Skeletal muscle satellite cell (primary cell): ENCODE data around the gene TMEM9B.
"Not testable (repeated sequence)": the region's sequence is repeated elsewhere in the genome, so short reads cannot be mapped to it uniquely, and the experiment has no call there.

Experiments
- H3K27me3 ChIP-seq: 2 replicates; pipeline ENCODE4 v1.7.0; 2013; ENCODE audit warnings: low read length; ENCODE audit not compliant: control insufficient read depth, insufficient read depth
- H3K36me3 ChIP-seq: 2 replicates; pipeline ENCODE4 v1.7.0; 2013; ENCODE audit warnings: mild to moderate bottlenecking, control low read depth, low read length; ENCODE audit not compliant: insufficient read depth
- H3K4me1 ChIP-seq: 2 replicates; pipeline ENCODE4 v1.7.0; 2013; ENCODE audit warnings: low read length; ENCODE audit not compliant: control insufficient read depth, insufficient read depth
- H3K4me2 ChIP-seq: 2 replicates; pipeline ENCODE4 v1.7.0; 2013; ENCODE audit warnings: mild to moderate bottlenecking, low read length
- H3K4me3 ChIP-seq: 2 replicates; pipeline ENCODE4 v1.7.0; 2013; ENCODE audit warnings: low read length
- H3K9ac ChIP-seq: 2 replicates; pipeline ENCODE4 v1.7.0; 2013; ENCODE audit warnings: mild to moderate bottlenecking, low read depth, low read length, moderate library complexity
- H3K9me3 ChIP-seq: replicated peaks from 2 replicates; pipeline ENCODE4 v1.7.0; 2013; ENCODE audit warnings: mild to moderate bottlenecking, control low read depth, low read length

The TMEM9B gene

DNA sequence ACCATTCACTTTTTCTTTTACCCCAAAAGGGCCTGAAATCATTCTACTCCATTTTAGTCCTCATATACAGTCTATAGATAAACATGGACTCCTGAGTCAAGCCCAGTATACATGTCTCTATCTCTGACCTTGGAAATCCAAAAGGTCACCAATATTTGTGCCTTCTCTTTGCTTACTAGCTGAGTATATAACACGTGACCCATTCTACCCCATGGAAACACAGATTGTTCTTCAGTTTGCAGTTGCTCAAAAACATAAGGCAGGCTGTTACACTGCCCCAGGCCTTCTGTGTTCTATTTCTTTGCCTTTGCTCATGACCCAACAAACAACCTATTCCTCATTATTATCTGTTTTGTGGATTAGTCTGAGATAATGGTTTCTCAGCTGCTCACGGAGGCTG is 33.8 kb upstream of the TMEM9B start:
- H3K4me1 ChIP-seq: peaks cover 12% of the 10 kb centered on the region
- H3K9me3 ChIP-seq: no peaks in the 10 kb centered on the region
- H3K27me3 ChIP-seq: peaks cover 8% of the 10 kb centered on the region

DNA sequence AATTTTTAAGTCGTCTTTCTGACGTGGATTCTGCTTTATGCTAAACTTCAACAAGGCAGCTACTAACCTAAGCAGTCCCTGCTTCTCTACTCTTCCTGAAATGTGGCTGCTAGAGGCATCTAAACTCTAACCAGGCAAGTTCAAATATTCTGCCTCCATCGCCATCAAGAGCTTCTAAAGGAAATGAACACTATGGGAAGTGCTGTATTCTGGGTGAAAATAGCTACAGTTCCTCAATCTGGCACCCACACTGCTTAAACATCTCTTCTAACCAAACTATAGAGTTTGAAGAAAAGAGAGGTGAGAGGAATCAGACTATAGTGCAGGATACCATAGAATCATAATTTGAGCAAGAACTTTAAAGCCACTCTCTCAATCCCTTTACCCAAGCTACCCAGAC is 33.2 kb upstream of the TMEM9B start:
- Histone ChIP-seq H3K9ac (no peak overlapping the region), H3K9me3 (no peaks in the 10 kb centered on the region), H3K4me3 (no peak overlapping the region), H3K36me3 (no peaks in the 10 kb centered on the region), H3K4me1 (peaks cover 8% of the 10 kb centered on the region), H3K4me2 (no peak overlapping the region), H3K27me3 (peaks cover 8% of the 10 kb centered on the region)

More for the DNA sequence above, 33.8 kb upstream of the TMEM9B start:
- Histone ChIP-seq H3K36me3 (no peaks in the 10 kb centered on the region), H3K4me2 (no peak overlapping the region), H3K4me3 (no peak overlapping the region), H3K9ac (no peak overlapping the region)

DNA sequence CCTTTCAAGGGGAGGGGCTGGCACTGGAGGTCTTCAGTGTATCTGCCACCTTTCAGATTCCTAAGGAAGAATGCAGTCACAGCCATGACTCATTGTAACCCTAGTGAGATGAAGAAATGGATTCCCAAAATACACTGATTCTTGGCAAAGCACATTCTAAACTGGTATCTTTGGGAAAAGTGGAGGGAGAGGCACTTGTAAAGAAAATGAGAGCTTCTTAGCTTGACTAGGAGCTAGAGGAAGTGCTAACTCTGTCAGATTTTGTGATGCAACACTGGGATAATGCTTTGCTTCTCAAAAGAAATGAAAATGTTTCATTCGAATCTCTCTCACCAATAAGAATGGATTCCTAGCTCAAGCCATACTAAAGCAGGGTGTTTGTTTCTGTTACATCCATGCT is 25.2 kb upstream of the TMEM9B start:
- H3K27me3 ChIP-seq: no peaks in the 10 kb centered on the region
- no peaks in the 10 kb centered on the region for H3K9me3 ChIP-seq
- no peak overlapping the region for H3K9ac ChIP-seq
- H3K4me1 ChIP-seq: peaks cover 7% of the 10 kb centered on the region
- H3K4me2 ChIP-seq: no peak overlapping the region
- no peak overlapping the region for H3K4me3 ChIP-seq
- no peaks in the 10 kb centered on the region for H3K36me3 ChIP-seq

DNA sequence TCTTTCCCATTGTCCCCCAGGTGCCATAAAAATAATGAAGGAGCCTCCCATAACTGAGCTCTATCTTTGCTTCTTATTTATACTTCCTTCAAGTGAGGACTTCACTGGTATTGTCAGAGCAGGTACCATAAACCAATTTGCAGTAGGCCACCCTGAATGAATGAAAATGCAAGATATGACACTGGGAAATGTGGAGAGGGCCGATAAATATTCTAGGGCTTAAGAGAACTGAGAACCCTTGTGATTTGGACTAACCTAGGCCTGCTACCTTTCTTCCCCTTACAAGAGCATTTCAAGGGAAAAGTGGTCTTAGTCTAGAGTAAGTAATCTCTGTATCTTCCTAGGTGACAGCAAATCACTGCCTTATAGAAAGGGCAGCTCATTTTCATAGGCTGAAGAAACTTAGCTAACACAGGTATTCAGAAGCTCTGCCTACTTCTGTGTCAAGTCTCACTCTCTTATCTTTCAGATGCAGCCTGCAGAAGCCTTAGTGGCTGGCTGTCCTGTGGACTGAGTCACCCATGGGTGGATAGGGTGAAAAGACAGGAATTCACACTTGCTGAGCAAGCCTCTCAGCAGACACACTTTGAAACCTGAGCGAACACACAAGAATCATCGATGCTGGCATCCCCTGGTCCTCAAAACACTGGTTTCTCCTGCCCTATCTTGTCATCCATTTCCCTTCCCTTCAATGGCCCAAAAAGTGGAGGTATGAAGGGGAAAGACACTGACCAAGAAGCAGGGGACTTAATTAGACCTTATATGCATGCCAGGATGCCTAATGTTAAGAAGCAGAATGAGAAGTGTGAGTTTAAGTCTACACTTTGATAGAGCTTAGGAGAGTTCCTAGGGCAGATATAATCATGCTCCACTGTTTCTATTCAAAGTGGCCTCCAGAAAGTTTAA is 24.3 kb upstream of the TMEM9B start:
- H3K4me3 ChIP-seq: no peak overlapping the region
- no peak overlapping the region for H3K4me2 ChIP-seq
- H3K9ac ChIP-seq: no peak overlapping the region
- no peaks in the 10 kb centered on the region for H3K36me3 ChIP-seq
- no peaks in the 10 kb centered on the region for H3K9me3 ChIP-seq
- H3K27me3 ChIP-seq: no peaks in the 10 kb centered on the region
- peaks cover 7% of the 10 kb centered on the region for H3K4me1 ChIP-seq

DNA sequence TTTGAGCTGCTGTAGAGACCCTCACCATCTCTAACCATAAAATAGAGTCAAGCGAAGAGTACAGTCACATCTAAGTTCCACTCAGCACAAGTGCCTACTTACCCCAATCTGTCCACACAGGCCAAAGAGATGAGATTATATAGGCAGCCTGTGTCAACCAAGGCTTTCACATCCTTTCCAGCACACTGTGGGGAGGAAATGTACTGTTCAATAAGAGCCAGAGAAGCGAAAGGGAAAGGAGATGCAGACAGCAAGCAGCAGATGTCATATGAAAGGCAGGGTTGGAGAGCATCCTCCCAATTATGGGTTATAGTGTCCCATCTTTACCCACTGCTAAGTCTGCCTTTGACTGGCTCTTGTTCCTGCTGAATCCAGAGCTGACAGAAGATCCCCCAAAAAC is 23.2 kb upstream of the TMEM9B start:
- Histone ChIP-seq H3K9me3 (no peaks in the 10 kb centered on the region), H3K9ac (no peak overlapping the region), H3K4me2 (no peak overlapping the region), H3K27me3 (no peaks in the 10 kb centered on the region), H3K36me3 (no peaks in the 10 kb centered on the region), H3K4me1 (peaks cover 7% of the 10 kb centered on the region), H3K4me3 (no peak overlapping the region)

DNA sequence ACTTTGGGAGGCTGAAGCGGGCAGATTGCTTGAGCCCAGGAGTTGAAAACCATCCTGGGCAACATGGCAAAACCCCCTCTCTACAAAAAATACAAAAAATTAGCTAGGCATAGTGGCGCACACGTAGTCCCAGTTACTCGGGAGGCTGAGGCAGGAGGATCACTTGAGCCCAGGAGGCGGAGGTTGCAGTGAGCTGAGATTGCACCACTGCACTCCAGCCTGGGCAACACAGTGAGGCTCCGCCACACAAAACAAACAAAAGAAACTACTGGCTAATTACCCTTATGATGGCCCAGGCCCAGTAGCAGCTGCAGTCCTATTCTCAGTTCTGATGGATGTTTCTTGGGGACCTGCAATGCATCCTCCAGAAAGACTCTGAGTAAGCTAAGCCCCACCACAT is 22.5 kb upstream of the TMEM9B start:
- H3K9me3 ChIP-seq, H3K4me2 ChIP-seq, H3K27me3 ChIP-seq, H3K9ac ChIP-seq, H3K4me1 ChIP-seq, H3K36me3 ChIP-seq, H3K4me3 ChIP-seq: not testable (repeated sequence)

DNA sequence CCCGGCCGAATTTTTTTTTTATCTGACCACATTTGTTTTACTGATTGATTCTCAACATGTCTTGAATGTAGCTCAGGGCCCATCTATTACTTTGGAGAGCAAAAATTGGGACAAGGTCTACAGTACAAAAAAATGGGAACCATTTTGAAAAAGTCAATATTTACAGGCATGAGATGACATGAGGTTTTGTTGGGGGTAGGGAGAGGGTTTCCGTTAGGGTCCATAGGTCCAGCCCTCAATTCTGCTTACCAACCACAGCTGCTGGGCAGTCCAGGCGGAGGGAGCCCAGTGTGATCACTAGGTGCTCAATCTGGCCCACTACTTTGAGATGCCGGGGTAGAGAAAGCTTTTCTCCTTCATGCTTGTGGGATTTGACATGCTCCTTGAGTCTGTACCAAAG is 21.2 kb upstream of the TMEM9B start:
- H3K4me2 ChIP-seq: no peak overlapping the region
- H3K4me3 ChIP-seq: no peak overlapping the region
- no peaks in the 10 kb centered on the region for H3K36me3 ChIP-seq
- H3K9me3 ChIP-seq: no peaks in the 10 kb centered on the region
- H3K9ac ChIP-seq: no peak overlapping the region
- no peaks in the 10 kb centered on the region for H3K27me3 ChIP-seq
- H3K4me1 ChIP-seq: peaks cover 7% of the 10 kb centered on the region

DNA sequence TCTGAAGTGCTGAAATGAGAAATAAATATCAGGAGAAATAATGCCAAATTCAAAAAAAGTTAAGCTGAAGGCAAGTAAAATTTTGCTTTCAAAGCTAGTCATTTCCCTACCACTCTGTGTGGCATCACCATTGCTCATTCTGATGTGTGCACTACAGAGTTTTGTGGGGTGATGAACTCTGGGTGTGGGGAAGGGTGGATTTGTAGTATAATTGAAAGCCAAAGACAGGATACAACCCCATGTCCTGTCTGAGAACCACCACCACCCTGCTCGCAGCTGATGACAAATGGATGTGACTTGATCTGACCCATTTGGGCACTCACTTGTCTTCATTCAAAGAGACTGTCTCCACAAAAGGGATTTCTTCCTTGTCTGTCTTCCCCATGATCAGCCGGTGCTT is 19.3 kb upstream of the TMEM9B start:
- no peaks in the 10 kb centered on the region for H3K36me3 ChIP-seq
- no peak overlapping the region for H3K4me2 ChIP-seq
- H3K9ac ChIP-seq: no peak overlapping the region
- H3K4me1 ChIP-seq: no peaks in the 10 kb centered on the region
- H3K9me3 ChIP-seq: no peaks in the 10 kb centered on the region
- no peaks in the 10 kb centered on the region for H3K27me3 ChIP-seq
- no peak overlapping the region for H3K4me3 ChIP-seq

DNA sequence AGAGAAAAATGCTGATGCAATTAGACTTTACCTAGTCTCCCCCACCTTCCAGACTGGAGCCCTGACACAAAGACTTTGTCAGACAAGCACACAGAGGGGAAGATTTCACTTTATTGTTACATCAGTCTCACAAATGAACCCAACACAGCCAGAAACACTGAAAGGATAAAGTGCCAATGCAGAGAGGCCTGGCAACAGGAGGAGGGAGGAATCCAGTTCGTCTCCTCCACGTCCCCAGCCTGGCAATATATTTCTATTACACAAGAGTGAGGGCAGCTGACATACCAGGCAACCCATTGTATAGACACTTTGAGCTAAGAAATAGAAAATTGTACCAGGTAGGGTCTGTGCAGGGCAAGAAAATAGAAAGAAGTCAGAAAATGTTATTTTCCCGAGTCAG is 16.2 kb upstream of the TMEM9B start:
- no peaks in the 10 kb centered on the region for H3K4me1 ChIP-seq
- H3K4me3 ChIP-seq: no peak overlapping the region
- no peaks in the 10 kb centered on the region for H3K9me3 ChIP-seq
- no peak overlapping the region for H3K4me2 ChIP-seq
- H3K27me3 ChIP-seq: no peaks in the 10 kb centered on the region
- no peaks in the 10 kb centered on the region for H3K36me3 ChIP-seq
- H3K9ac ChIP-seq: no peak overlapping the region

DNA sequence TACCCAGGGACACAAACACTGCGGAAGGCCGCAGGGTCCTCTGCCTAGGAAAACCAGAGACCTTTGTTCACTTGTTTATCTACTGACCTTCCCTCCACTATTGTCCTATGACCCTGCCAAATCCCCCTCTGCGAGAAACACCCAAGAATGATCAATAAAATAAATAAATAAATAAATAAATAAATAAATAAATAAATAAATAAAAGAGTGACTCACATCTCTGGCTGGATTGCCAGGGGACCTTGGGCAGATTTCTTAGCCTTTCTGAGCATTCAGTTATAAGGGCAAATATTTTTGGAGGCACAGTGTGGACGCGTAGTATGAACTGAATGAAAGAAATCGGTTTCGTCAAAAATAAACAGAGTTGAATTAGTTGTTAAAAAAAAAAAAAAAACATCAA is 15.1 kb upstream of the TMEM9B start:
- not testable (repeated sequence) for H3K4me2 ChIP-seq, H3K27me3 ChIP-seq, H3K4me1 ChIP-seq, H3K36me3 ChIP-seq, H3K4me3 ChIP-seq, H3K9me3 ChIP-seq, H3K9ac ChIP-seq

DNA sequence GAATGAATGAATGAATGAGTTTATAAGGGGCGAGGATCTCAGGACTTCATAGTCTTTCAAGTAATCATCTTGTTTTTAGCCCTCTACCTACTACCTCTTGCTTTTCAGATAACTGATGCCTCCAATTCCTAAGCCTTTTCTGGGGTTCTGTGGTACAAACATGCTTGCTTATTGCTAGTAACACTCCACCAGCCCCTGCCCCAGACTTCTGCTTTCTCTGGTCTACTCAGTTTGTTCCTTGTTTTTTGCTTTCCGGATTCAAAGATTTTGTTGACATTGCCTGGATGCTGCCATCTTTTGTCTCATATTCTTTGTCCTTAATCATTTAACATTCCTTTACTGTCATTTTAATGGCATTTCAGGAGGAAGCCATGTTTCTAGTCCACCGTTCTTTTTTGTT is 8.9 kb upstream of the TMEM9B start:
- Histone ChIP-seq H3K27me3 (no peaks in the 10 kb centered on the region), H3K4me3 (no peak overlapping the region), H3K9me3 (no peaks in the 10 kb centered on the region), H3K9ac (no peak overlapping the region), H3K36me3 (no peaks in the 10 kb centered on the region), H3K4me1 (no peaks in the 10 kb centered on the region), H3K4me2 (no peak overlapping the region)

DNA sequence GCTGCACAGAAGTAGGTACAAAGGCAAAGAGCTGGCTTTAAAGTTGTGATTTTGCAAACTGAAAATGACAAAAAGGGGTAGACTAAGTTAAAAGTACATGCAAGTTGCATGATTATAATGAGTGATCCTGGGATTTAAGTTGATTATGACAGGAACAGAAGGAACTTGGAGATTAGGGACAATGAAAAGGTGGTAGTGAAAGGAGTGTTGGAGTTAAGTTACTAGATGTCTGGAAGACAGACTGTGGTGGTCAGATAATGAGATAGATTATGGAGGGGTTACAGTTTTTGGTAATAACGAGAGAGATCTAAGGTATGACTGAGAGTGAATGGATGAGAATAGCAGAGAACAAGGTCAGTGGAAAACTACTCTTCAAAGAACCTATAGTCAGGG is 7.7 kb upstream of the TMEM9B start:
- H3K36me3 ChIP-seq: no peaks in the 10 kb centered on the region
- no peak overlapping the region for H3K4me2 ChIP-seq

More for the DNA sequence above, 7.7 kb upstream of the TMEM9B start:
- H3K4me3 ChIP-seq: no peak overlapping the region
- no peaks in the 10 kb centered on the region for H3K4me1 ChIP-seq
- H3K27me3 ChIP-seq: no peaks in the 10 kb centered on the region
- no peaks in the 10 kb centered on the region for H3K9me3 ChIP-seq
- no peak overlapping the region for H3K9ac ChIP-seq
